Measurements from ENCODE around the gene CCPG1. TPM values are rescaled to one million over a fixed set of nuclear protein-coding genes. Genes with fewer than 3 reads are reported as not detected.

Gene CCPG1
- total and polyA plus RNA-seq, 2 of the 13 experiments (the other 11 are each of a cell fraction or from before 2014, with no cell fraction given) = 16.1 to 19.5 TPM

DNA sequence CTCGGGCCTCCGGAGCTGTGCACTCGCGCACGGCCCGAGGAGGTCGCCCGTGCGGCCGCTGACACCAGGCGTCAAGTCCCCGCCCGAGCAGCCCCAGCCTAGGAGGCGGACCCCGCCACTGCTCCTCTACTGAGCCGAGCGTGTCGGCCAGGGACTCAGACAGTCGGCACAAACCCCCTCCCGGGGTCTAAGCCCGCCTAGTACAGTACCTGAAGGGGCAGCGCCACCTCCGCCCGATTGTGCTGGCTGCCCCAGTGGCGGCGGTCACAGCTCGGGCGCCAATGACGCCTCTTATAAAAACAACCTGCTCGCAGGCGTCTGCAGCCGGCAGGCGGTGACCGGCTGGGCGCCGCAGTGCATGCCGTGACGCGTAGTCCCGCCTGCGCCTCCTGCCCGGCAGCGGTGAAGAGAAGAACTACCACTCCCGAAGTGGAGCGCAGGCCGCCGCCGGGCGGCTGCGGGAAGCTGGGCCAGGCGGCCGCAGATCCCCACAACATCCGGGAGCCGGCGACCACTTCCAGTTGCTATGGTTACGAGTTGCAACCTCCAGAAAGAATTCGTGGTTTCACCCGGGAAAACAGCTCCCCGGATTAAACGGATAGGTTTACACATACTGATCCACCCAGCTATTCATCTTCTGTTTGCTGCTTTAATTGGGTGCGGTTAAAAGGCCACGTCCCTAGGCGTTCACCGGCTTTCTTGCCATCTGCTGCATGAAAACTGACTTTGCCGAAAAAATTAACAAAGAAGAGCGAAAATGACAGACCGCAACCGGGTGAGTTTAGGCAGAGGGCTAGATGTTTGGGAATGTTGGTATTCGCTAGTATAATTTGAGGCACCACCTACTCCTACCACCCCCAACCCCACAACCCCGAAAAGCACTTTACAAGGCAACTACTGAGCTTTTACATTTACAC lies at the start of gene CCPG1, which contains the start of gene PIERCE2 (continued):
- TF ChIP-seq, protein P1, sequence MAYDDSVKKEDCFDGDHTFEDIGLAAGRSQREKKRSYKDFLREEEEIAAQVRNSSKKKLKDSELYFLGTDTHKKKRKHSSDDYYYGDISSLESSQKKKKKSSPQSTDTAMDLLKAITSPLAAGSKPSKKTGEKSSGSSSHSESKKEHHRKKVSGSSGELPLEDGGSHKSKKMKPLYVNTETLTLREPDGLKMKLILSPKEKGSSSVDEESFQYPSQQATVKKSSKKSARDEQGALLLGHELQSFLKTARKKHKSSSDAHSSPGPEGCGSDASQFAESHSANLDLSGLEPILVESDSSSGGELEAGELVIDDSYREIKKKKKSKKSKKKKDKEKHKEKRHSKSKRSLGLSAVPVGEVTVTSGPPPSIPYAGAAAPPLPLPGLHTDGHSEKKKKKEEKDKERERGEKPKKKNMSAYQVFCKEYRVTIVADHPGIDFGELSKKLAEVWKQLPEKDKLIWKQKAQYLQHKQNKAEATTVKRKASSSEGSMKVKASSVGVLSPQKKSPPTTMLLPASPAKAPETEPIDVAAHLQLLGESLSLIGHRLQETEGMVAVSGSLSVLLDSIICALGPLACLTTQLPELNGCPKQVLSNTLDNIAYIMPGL (CRISPR knock-in tag; IDR thresholded peaks at IDR 0.05; ENCODE audit: borderline replicate concordance in 1 of 2, low read depth in 1 of 2) = peak; percentile 71 to 94; a peak in 3 of 4 replicates
- peak; percentile 82; the same call in 1 of the 2 replicates for TF ChIP-seq KMT2A (CRISPR knock-in tag; IDR thresholded peaks at IDR 0.05)
- TF ChIP-seq, protein P2, sequence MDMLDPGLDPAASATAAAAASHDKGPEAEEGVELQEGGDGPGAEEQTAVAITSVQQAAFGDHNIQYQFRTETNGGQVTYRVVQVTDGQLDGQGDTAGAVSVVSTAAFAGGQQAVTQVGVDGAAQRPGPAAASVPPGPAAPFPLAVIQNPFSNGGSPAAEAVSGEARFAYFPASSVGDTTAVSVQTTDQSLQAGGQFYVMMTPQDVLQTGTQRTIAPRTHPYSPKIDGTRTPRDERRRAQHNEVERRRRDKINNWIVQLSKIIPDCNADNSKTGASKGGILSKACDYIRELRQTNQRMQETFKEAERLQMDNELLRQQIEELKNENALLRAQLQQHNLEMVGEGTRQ (IDR thresholded peaks at IDR 0.05; ENCODE audit: low read depth, low read length) = no peak
- TF ChIP-seq, protein P2 (CRISPR knock-in tag; IDR thresholded peaks at IDR 0.05; ENCODE audit: borderline replicate concordance) = no peak
- TF ChIP-seq, protein P3, sequence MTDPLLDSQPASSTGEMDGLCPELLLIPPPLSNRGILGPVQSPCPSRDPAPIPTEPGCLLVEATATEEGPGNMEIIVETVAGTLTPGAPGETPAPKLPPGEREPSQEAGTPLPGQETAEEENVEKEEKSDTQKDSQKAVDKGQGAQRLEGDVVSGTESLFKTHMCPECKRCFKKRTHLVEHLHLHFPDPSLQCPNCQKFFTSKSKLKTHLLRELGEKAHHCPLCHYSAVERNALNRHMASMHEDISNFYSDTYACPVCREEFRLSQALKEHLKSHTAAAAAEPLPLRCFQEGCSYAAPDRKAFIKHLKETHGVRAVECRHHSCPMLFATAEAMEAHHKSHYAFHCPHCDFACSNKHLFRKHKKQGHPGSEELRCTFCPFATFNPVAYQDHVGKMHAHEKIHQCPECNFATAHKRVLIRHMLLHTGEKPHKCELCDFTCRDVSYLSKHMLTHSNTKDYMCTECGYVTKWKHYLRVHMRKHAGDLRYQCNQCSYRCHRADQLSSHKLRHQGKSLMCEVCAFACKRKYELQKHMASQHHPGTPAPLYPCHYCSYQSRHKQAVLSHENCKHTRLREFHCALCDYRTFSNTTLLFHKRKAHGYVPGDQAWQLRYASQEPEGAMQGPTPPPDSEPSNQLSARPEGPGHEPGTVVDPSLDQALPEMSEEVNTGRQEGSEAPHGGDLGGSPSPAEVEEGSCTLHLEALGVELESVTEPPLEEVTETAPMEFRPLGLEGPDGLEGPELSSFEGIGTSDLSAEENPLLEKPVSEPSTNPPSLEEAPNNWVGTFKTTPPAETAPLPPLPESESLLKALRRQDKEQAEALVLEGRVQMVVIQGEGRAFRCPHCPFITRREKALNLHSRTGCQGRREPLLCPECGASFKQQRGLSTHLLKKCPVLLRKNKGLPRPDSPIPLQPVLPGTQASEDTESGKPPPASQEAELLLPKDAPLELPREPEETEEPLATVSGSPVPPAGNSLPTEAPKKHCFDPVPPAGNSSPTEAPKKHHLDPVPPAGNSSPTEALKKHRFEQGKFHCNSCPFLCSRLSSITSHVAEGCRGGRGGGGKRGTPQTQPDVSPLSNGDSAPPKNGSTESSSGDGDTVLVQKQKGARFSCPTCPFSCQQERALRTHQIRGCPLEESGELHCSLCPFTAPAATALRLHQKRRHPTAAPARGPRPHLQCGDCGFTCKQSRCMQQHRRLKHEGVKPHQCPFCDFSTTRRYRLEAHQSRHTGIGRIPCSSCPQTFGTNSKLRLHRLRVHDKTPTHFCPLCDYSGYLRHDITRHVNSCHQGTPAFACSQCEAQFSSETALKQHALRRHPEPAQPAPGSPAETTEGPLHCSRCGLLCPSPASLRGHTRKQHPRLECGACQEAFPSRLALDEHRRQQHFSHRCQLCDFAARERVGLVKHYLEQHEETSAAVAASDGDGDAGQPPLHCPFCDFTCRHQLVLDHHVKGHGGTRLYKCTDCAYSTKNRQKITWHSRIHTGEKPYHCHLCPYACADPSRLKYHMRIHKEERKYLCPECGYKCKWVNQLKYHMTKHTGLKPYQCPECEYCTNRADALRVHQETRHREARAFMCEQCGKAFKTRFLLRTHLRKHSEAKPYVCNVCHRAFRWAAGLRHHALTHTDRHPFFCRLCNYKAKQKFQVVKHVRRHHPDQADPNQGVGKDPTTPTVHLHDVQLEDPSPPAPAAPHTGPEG (CRISPR knock-in tag; IDR thresholded peaks at IDR 0.05) = peak; percentile 95
- TF ChIP-seq NR2F2 (IDR thresholded peaks at IDR 0.05; ENCODE audit: borderline replicate concordance, low read depth) = no peak
- no peak for TF ChIP-seq ZNF510 (CRISPR knock-in tag; IDR thresholded peaks at IDR 0.05; ENCODE audit: low read depth)
- 0 out of 2 replicates have a peak, but pooled peaks have one; percentile 12 for TF ChIP-seq PRMT3 (CRISPR knock-in tag; IDR thresholded peaks at IDR 0.05; ENCODE audit: borderline replicate concordance, low read depth)
- no peak for TF ChIP-seq ZNF20 (CRISPR knock-in tag; IDR thresholded peaks at IDR 0.05)
- TF ChIP-seq, protein P4, sequence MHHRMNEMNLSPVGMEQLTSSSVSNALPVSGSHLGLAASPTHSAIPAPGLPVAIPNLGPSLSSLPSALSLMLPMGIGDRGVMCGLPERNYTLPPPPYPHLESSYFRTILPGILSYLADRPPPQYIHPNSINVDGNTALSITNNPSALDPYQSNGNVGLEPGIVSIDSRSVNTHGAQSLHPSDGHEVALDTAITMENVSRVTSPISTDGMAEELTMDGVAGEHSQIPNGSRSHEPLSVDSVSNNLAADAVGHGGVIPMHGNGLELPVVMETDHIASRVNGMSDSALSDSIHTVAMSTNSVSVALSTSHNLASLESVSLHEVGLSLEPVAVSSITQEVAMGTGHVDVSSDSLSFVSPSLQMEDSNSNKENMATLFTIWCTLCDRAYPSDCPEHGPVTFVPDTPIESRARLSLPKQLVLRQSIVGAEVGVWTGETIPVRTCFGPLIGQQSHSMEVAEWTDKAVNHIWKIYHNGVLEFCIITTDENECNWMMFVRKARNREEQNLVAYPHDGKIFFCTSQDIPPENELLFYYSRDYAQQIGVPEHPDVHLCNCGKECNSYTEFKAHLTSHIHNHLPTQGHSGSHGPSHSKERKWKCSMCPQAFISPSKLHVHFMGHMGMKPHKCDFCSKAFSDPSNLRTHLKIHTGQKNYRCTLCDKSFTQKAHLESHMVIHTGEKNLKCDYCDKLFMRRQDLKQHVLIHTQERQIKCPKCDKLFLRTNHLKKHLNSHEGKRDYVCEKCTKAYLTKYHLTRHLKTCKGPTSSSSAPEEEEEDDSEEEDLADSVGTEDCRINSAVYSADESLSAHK (CRISPR knock-in tag; IDR thresholded peaks at IDR 0.05; ENCODE audit: borderline replicate concordance) = no peak
- TF ChIP-seq GFI1 (CRISPR knock-in tag; IDR thresholded peaks at IDR 0.05; ENCODE audit: borderline replicate concordance) = no peak; the same call in 1 of the 2 replicates
- no peak for TF ChIP-seq HNF4A (CRISPR knock-in tag; IDR thresholded peaks at IDR 0.05)
- no peak for TF ChIP-seq ARNTL (CRISPR knock-in tag; IDR thresholded peaks at IDR 0.05)
- TF ChIP-seq ZMYM3 (CRISPR knock-in tag; IDR thresholded peaks at IDR 0.05) = peak; percentile 76; the same call in 1 of the 2 replicates

All from HepG2 (cell line).